ENCODE data around the gene IL17RD. TPM values are rescaled to one million over a fixed set of nuclear protein-coding genes. Genes with fewer than 3 reads are reported as not detected.
"Not testable (repeated sequence)": the region's sequence is repeated elsewhere in the genome, so short reads cannot be mapped to it uniquely, and the experiment has no call there.

The IL17RD gene
- total and polyA plus RNA-seq, 2 of the 4 experiments (the other 2 are of a cell fraction): 0.72 to 0.92 TPM

DNA sequence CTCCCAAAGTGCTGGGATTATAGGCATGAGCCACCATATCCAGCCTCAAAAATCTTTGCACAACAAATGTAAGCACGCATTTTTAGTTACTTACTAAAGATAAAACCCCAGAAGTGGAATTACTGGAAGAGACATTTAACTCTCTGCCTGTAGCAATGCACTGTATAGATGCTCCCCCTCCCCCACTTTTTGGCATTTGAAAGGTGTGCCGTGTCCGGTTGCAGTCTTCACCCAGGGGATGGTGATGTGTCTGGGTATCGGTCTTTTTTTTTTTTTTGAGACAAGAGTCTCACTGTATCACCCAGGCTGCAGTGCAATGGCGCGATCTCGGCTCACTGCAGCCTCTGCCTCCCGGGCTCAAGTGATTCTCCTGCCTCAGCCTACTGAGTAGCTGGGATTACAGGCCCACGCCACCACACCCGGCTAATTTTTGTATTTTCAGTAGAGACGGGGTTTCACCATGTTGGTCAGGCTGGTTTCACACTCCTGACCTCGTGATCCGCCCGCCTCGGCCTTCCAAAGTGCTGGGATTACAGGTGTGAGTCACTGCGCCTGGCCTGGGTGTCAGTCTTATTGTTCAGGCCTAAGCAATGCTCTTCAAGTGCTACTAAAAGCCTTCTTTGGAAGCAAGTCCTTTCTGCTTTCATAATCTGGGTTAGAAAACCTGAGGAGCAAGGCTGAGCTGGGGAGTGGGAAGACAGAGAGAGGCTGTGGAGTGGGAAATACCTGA is 81.7 kb downstream of the IL17RD start:
- H3K14ac ChIP-seq (replicated peaks; ENCODE audit: low read depth, low read length); H3K36me3 ChIP-seq (ENCODE audit: control insufficient read depth, insufficient read depth, low read length); CTCF ChIA-PET; H3K23ac ChIP-seq (ENCODE audit: low read depth, low read length); H3K9me1 ChIP-seq (ENCODE audit: insufficient read depth, low read length); H2BK20ac ChIP-seq (ENCODE audit: low read depth, low read length); H2BK120ac ChIP-seq (ENCODE audit: low read depth, low read length); H3K4me2 ChIP-seq (ENCODE audit: low read depth, low read length); in situ Hi-C loops (cut with MboI; ENCODE audit: low sequenced_read_pairs); H3K4me1 ChIP-seq (ENCODE audit: control insufficient read depth, insufficient read depth, low read length); H3K4ac ChIP-seq (ENCODE audit: low read depth, low read length); BruUV-seq (replicated peaks); H3K9me3 ChIP-seq (ENCODE audit: control insufficient read depth, insufficient read depth, low read length); H3K18ac ChIP-seq (ENCODE audit: low read depth, low read length); H4K5ac ChIP-seq (ENCODE audit: low read depth, low read length); H2AK5ac ChIP-seq (ENCODE audit: low read depth, low read length); dilution Hi-C loops (cut with HindIII; ENCODE audit: low sequenced_read_pairs, unreplicated experiment); H4K91ac ChIP-seq (ENCODE audit: insufficient read depth, low read depth, low read length); H2AK9ac ChIP-seq (replicated peaks; ENCODE audit: low read depth, low read length, poor library complexity); H4K8ac ChIP-seq (ENCODE audit: low read depth in 2 of 2, low read length in 2 of 2); H2AFZ ChIP-seq (replicated peaks; ENCODE audit: low read length, poor library complexity); DNase-seq; H3K56ac ChIP-seq (ENCODE audit: extremely low read depth, insufficient read depth, low read length); intact Hi-C loops (cut with micrococcal nuclease); H3K9ac ChIP-seq (ENCODE audit: low read depth, low read length); H4K20me1 ChIP-seq (ENCODE audit: insufficient read depth, low read length); H3K79me1 ChIP-seq (ENCODE audit: low read depth in 1 of 2, low read length in 2 of 2); H2BK15ac ChIP-seq (ENCODE audit: low read depth, low read length); ATAC-seq (ENCODE audit: low read depth); H3K4me3 ChIP-seq (ENCODE audit: insufficient read depth, low read depth, low read length); H3K27ac ChIP-seq (ENCODE audit: insufficient read depth, low read length); H2BK5ac ChIP-seq (ENCODE audit: low read depth, low read length, poor library complexity, severe bottlenecking): not testable (repeated sequence)
- WGBS, 2 experiments (ENCODE audit: extremely low coverage in 2 of 2, insufficient read length in 1 of 2): 87% methylated on average over 6 of the region's 16 CpGs; no CpG with 5 or more reads in 1 of the 2 experiments
- peaks cover 15% of the 10 kb centered on the region for H3K27me3 ChIP-seq (ENCODE audit: control insufficient read depth, insufficient read depth, low read length)
- POLR2A ChIA-PET (ENCODE audit: unreplicated experiment): interaction anchor here (0.5 to 0.7 kb wide), 2 partner anchors 8 to 52 kb away, joined by 4 to 7 read pairs; no protein-coding TSS in a partner anchor
